Panc1 (cell line): ENCODE data around the gene SMYD2. TPM values are rescaled to one million over a fixed set of nuclear protein-coding genes. Genes with fewer than 3 reads are reported as not detected.

Experiments used
- ATAC-seq: fragments of 200-7000 bp; cut with Tn5 transposase; 2 replicates; pipeline ENCODE4 v1.9.1; 2020; ENCODE audit warnings: mild to moderate bottlenecking, moderate library complexity
- BruUV-seq: library from RNA; stranded (reverse); fragments of 400-500 nt; replicated peaks from 2 replicates; lab custom pipeline; 2021; lab: Mats Ljungman, UMichigan
- CTCF ChIA-PET: fragments of 300-600 bp; sonication (Branson Sonifier 250); formaldehyde crosslinking; loops from one replicate; lab custom pipeline; 2022; ENCODE audit warnings: antibody characterized with exemption; lab: Charles Lee
- POLR2A ChIA-PET: fragments of 300-600 bp; sonication (Branson Sonifier 250); formaldehyde crosslinking; loops from one replicate; lab custom pipeline; 2022; ENCODE audit warnings: antibody characterized with exemption; lab: Charles Lee
- DNase-seq: peaks from one replicate; pipeline ENCODE4 v3.0.0-alpha.2; 2010; ENCODE audit warnings: low read depth, low spot score
- H3K27ac ChIP-seq: 2 replicates; pipeline ENCODE4 v1.5.1; 2011; ENCODE audit warnings: mild to moderate bottlenecking, low read length, inconsistent platforms
- H3K27me3 ChIP-seq: fragments of 200-500 bp; sonication (Bioruptor generic); 2 replicates; pipeline ENCODE4 v1.6.0; 2014; ENCODE audit warnings: low read length, inconsistent platforms; ENCODE audit not compliant: control insufficient read depth, insufficient read depth
- H3K36me3 ChIP-seq: fragments of 200-500 bp; sonication (Bioruptor generic); 2 replicates; pipeline ENCODE4 v1.5.1; 2014; ENCODE audit warnings: inconsistent platforms, mild to moderate bottlenecking, low read length, moderate library complexity; ENCODE audit not compliant: control insufficient read depth, insufficient read depth
- H3K4me1 ChIP-seq: 2 replicates; pipeline ENCODE4 v1.5.1; 2011; ENCODE audit warnings: inconsistent platforms, mild to moderate bottlenecking, low read length, moderate library complexity; ENCODE audit not compliant: control insufficient read depth, insufficient read depth
- H3K4me3 ChIP-seq, 2 experiments: 2 replicates each; pipeline ENCODE4 v1.5.1; 2011 to 2012; ENCODE audit warnings: low read depth in 2 of 2, low read length in 2 of 2, mild to moderate bottlenecking in 2 of 2, inconsistent platforms in 1 of 2, moderate library complexity in 1 of 2
- H3K9me3 ChIP-seq: fragments of 200-500 bp; sonication (Bioruptor generic); 2 replicates; pipeline ENCODE4 v1.5.1; 2014; ENCODE audit warnings: low read depth, mild to moderate bottlenecking, inconsistent platforms, low read length, moderate library complexity; ENCODE audit not compliant: control insufficient read depth, insufficient read depth
- POLR2AphosphoS5 ChIP-seq: IDR thresholded peaks from 2 replicates; pipeline ENCODE4 v1.6.1; 2012; ENCODE audit warnings: mild to moderate bottlenecking, low read depth, low read length, moderate library complexity
- SIN3A ChIP-seq: IDR thresholded peaks from 2 replicates; pipeline ENCODE4 v1.6.1; 2012; ENCODE audit warnings: low read depth, mild to moderate bottlenecking, low read length, moderate library complexity, borderline replicate concordance; ENCODE audit not compliant: insufficient read depth
- TCF7L2 ChIP-seq: IDR thresholded peaks from 2 replicates; pipeline ENCODE4 v1.6.1; 2011; ENCODE audit warnings: mild to moderate bottlenecking, low read depth, low read length, inconsistent platforms
- in situ Hi-C: cut with HindIII; loops from 2 replicates; pipeline ENCODE4 v1.10.0; 2016; ENCODE audit warnings: low sequenced_read_pairs, low pct_unique_long_range_greater_than_20kb
- intact Hi-C: fragments of 100-400 bp; cut with micrococcal nuclease; formaldehyde crosslinking; loops from one replicate; pipeline ENCODE4 v1.10.0; 2022; ENCODE audit not compliant: unreplicated experiment
- total RNA-seq: library from RNA; stranded (reverse); gene quantifications from one replicate; pipeline ENCODE4 v1.2.1, GENCODE V29; 2021; ENCODE audit not compliant: unreplicated experiment
- TF ChIP-seq, protein P1 (sequence below): fragments of 450-650 bp; IDR thresholded peaks from 2 replicates; pipeline ENCODE4 v1.5.1; 2017; ENCODE audit warnings: mild to moderate bottlenecking
- TF ChIP-seq, protein P2 (sequence below), 2 experiments: IDR thresholded peaks; 2 replicates each; pipeline ENCODE4 v1.6.1; 2011 to 2012; ENCODE audit warnings: low read depth in 2 of 2, control low read depth in 1 of 2, low read length in 1 of 2, mild to moderate bottlenecking in 1 of 2, moderate library complexity in 1 of 2; ENCODE audit not compliant: insufficient read depth in 1 of 2

Gene SMYD2
- total RNA-seq, 1 experiment from 2014 or later, result 31.0 TPM

DNA sequence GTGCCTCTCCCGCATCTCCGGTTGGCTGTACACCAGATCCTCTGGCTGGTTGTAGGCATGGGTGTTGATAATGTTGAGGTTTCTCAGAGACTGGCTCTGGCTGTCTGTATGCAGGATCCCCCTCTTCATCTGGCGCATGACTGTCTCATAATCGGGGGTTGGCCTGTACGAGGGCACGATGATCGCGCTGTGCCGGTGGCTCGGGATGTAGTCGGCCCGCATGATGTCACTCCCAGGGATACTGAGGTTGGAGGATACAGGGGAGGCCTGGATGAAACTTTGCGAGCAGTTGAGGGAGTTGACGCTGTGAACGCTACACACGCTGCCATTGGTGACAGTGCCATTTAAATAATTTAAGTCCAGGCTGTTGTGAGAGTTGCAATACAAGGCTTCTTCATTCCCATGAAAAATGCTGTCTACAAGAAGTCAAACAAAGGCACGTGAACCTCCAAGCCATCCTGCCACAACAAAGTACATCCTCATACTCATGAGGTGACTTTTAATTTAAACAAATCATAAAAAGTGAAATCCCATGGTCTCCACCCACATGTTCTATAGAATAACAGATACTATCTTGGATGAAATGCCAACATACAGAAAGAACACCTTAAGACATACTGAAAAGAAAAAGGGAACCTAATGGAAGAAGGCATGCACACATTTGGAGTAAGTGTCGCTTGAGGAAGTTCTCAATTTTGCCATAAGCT is 103.6 kb downstream of the SMYD2 start:
- no peak for ATAC-seq
- TF ChIP-seq SIN3A (no peak), POLR2AphosphoS5 (no peak), TCF7L2 (no peak)
- TF ChIP-seq, protein P1, sequence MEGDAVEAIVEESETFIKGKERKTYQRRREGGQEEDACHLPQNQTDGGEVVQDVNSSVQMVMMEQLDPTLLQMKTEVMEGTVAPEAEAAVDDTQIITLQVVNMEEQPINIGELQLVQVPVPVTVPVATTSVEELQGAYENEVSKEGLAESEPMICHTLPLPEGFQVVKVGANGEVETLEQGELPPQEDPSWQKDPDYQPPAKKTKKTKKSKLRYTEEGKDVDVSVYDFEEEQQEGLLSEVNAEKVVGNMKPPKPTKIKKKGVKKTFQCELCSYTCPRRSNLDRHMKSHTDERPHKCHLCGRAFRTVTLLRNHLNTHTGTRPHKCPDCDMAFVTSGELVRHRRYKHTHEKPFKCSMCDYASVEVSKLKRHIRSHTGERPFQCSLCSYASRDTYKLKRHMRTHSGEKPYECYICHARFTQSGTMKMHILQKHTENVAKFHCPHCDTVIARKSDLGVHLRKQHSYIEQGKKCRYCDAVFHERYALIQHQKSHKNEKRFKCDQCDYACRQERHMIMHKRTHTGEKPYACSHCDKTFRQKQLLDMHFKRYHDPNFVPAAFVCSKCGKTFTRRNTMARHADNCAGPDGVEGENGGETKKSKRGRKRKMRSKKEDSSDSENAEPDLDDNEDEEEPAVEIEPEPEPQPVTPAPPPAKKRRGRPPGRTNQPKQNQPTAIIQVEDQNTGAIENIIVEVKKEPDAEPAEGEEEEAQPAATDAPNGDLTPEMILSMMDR, result no peak
- TF ChIP-seq, protein P2, sequence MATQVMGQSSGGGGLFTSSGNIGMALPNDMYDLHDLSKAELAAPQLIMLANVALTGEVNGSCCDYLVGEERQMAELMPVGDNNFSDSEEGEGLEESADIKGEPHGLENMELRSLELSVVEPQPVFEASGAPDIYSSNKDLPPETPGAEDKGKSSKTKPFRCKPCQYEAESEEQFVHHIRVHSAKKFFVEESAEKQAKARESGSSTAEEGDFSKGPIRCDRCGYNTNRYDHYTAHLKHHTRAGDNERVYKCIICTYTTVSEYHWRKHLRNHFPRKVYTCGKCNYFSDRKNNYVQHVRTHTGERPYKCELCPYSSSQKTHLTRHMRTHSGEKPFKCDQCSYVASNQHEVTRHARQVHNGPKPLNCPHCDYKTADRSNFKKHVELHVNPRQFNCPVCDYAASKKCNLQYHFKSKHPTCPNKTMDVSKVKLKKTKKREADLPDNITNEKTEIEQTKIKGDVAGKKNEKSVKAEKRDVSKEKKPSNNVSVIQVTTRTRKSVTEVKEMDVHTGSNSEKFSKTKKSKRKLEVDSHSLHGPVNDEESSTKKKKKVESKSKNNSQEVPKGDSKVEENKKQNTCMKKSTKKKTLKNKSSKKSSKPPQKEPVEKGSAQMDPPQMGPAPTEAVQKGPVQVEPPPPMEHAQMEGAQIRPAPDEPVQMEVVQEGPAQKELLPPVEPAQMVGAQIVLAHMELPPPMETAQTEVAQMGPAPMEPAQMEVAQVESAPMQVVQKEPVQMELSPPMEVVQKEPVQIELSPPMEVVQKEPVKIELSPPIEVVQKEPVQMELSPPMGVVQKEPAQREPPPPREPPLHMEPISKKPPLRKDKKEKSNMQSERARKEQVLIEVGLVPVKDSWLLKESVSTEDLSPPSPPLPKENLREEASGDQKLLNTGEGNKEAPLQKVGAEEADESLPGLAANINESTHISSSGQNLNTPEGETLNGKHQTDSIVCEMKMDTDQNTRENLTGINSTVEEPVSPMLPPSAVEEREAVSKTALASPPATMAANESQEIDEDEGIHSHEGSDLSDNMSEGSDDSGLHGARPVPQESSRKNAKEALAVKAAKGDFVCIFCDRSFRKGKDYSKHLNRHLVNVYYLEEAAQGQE (IDR thresholded peaks at IDR 0.05; ENCODE audit: insufficient read depth in 1 of 2, low read depth in 2 of 2, low read length in 1 of 2), result no peak
- intact Hi-C loops (no loop called here), in situ Hi-C loops (no loop called here)
- Histone ChIP-seq H3K27ac (no peak overlapping the region), H3K4me3 (no peak overlapping the region), H3K4me1 (peaks cover 14% of the 10 kb centered on the region), H3K9me3 (no peaks in the 10 kb centered on the region), H3K27me3 (no peaks in the 10 kb centered on the region), H3K36me3 (peaks cover 46% of the 10 kb centered on the region)
- POLR2A ChIA-PET, result no interaction called here
- no TSS peak for BruUV-seq
- CTCF ChIA-PET, result no interaction called here
- no peak for DNase-seq

DNA sequence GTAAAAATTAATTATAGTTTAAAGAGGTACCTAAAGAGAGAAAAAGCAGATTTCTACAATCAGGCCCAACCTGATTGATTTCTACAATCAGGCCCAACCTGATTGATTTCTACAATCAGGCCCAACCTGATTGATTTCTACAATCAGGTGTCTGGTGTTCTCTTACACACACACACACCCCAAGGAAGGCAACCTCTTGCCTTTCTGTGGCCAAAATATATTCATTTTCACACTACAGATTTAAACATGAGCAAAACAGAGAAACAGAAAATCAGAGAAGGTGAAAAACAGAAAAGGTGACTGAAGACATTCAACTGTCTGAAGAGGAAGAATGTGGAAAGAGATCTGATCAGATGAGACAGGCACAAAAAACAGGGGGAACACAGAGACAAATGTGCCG is 104.5 kb downstream of the SMYD2 start:
- TF ChIP-seq, protein P1, result no peak
- TF ChIP-seq, protein P2 (IDR thresholded peaks at IDR 0.05; ENCODE audit: insufficient read depth in 1 of 2, low read depth in 2 of 2, low read length in 1 of 2), result no peak
- no peak for TF ChIP-seq SIN3A
- no peak for TF ChIP-seq POLR2AphosphoS5
- TF ChIP-seq TCF7L2, result no peak
- DNase-seq (no peak), ATAC-seq (no peak)
- ChIA-PET POLR2A (no interaction called here), CTCF (no interaction called here)
- Histone ChIP-seq H3K27me3 (no peaks in the 10 kb centered on the region), H3K9me3 (no peaks in the 10 kb centered on the region), H3K27ac (no peak overlapping the region), H3K4me3 (no peak overlapping the region), H3K4me1 (peaks cover 11% of the 10 kb centered on the region), H3K36me3 (peaks cover 51% of the 10 kb centered on the region)
- in situ Hi-C loops, result no loop called here
- BruUV-seq, result no TSS peak
- intact Hi-C loops, result no loop called here
